Left ventricle myocardium inferior (tissue), 1 donor: ENCODE measurements around the gene CREB5. TPM values are rescaled to one million over a fixed set of nuclear protein-coding genes. Genes with fewer than 3 reads are reported as not detected.
"Not testable (repeated sequence)": the region's sequence is repeated elsewhere in the genome, so short reads cannot be mapped to it uniquely, and the experiment has no call there.

Source experiments
- DNase-seq: peaks from one replicate; pipeline ENCODE4 v3.0.0-alpha.2; 2020
- H3K27ac ChIP-seq: fragments of 200-600 bp; replicated peaks from 2 replicates; pipeline ENCODE4 v1.8.0; 2021
- H3K27me3 ChIP-seq: fragments of 200-600 bp; 2 replicates; pipeline ENCODE4 v1.8.0; 2021; ENCODE audit warnings: low read depth
- H3K36me3 ChIP-seq: fragments of 200-600 bp; 2 replicates; pipeline ENCODE4 v1.8.0; 2021
- H3K4me1 ChIP-seq: fragments of 200-600 bp; 2 replicates; pipeline ENCODE4 v1.8.0; 2021
- H3K4me3 ChIP-seq: fragments of 200-600 bp; 2 replicates; pipeline ENCODE4 v1.8.0; 2021; ENCODE audit warnings: mild to moderate bottlenecking, moderate library complexity
- H3K9me3 ChIP-seq: fragments of 200-600 bp; replicated peaks from 2 replicates; pipeline ENCODE4 v1.8.0; 2021
- intact Hi-C: fragments of 100-400 bp; cut with micrococcal nuclease; formaldehyde crosslinking; loops from one replicate; pipeline ENCODE4 v1.11.0; 2022
- total RNA-seq: library from RNA; stranded (reverse); fragmentation: NEBNext Ultra II Directional; extraction: Animal tissue kit (Norgen Biotek cat#: 25700); gene quantifications from one replicate; pipeline ENCODE4 v1.2.1, GENCODE V29; 2021
- TF ChIP-seq, protein P1 (sequence below): fragments of 200-600 bp; IDR thresholded peaks from 2 replicates; pipeline ENCODE4 v1.8.0; 2021; ENCODE audit warnings: antibody characterized with exemption, mild to moderate bottlenecking, borderline replicate concordance
- donor health status: DM: no; HTN: yes; CAD: no; lungs with severe emphysema.

CREB5 gene
- total RNA-seq, 1 donor from 2014 or later: 9.8 TPM

DNA sequence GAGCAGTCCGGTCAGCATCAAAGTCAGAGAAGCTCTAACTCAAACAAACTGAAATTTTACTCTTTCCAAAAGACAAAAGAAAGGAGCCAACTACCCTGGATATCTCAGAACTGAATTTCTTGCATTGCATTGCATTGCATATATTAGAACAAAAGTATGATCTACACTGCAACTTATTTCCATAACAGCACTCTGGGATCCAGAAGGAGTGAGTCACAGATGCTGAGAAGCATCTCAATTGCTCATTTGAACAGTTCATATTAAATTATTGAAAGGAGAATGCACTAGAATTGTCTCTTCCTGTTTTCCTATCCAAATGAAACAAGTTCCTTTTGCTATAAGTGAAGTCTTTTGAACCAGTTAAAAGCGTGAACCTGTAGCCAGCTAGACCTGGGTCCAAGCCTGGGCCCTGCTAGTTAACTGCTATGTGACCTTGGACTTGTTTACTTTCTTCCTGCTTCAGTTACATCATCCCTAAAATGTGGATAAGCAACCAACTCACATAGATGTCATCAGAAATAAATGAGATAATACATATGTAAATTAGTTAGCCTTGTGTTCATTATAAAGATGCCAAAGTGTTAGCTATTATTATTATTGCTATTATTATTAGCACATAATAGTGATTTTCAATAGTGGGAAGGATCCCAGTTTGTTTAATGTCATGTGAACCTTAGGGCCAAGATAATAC, 184.1 kb downstream of the CREB5 start:
- intact Hi-C loops: no loop called here

DNA sequence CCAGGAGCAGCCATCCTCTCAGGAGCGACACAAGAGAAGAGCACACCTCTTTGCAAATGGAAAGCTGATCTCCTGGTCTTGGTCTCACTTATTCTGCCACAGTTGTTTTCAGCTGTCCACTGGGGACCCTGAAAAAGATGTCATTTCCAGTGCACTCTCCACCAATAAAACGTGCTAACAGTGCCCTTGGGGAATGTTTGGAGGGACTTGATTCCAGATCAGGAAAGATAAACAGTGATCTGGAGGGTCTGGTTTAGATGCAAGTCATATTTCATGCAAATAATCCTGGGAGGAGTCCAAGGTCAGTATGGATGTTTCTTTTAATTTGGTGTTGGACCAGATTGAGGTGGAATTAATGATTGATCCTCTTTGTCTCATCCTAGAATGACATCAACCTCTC, 185.0 kb downstream of the CREB5 start:
- H3K36me3 ChIP-seq: no peaks in the 10 kb centered on the region
- no peak for DNase-seq
- H3K4me3 ChIP-seq: no peak overlapping the region
- H3K27me3 ChIP-seq: no peaks in the 10 kb centered on the region
- no peaks in the 10 kb centered on the region for H3K9me3 ChIP-seq
- intact Hi-C loops: no loop called here
- H3K27ac ChIP-seq: no peak overlapping the region
- H3K4me1 ChIP-seq: no peaks in the 10 kb centered on the region
- TF ChIP-seq, protein P1, sequence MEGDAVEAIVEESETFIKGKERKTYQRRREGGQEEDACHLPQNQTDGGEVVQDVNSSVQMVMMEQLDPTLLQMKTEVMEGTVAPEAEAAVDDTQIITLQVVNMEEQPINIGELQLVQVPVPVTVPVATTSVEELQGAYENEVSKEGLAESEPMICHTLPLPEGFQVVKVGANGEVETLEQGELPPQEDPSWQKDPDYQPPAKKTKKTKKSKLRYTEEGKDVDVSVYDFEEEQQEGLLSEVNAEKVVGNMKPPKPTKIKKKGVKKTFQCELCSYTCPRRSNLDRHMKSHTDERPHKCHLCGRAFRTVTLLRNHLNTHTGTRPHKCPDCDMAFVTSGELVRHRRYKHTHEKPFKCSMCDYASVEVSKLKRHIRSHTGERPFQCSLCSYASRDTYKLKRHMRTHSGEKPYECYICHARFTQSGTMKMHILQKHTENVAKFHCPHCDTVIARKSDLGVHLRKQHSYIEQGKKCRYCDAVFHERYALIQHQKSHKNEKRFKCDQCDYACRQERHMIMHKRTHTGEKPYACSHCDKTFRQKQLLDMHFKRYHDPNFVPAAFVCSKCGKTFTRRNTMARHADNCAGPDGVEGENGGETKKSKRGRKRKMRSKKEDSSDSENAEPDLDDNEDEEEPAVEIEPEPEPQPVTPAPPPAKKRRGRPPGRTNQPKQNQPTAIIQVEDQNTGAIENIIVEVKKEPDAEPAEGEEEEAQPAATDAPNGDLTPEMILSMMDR: no peak

More for the DNA sequence above, 184.1 kb downstream of the CREB5 start:
- H3K27me3 ChIP-seq: no peaks in the 10 kb centered on the region
- H3K4me1 ChIP-seq: peaks cover 3% of the 10 kb centered on the region
- no peak for DNase-seq
- no peaks in the 10 kb centered on the region for H3K36me3 ChIP-seq
- H3K9me3 ChIP-seq: no peaks in the 10 kb centered on the region
- H3K4me3 ChIP-seq: no peak overlapping the region
- TF ChIP-seq, protein P1: no peak
- H3K27ac ChIP-seq: no peak overlapping the region

DNA sequence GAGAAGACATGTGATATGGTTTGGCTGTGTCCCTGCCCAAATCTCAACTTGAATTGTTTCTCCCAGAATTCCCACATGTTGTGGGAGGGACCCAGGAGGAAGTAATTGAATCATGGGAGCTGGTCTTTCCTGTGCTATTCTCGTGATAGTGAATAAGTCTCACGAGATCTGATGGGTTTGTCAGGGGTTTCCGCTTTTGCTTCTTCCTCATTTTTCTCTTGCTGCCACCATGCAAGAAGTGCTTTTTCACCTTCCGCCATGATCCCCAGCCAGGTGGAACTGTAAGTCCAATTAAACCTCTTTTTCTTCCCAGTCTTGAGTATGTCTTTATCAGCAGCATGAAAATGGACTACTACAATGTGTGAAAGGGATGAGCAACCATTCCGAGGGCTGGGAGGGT, 185.7 kb downstream of the CREB5 start:
- H3K4me1 ChIP-seq, H3K36me3 ChIP-seq, H3K27ac ChIP-seq, H3K27me3 ChIP-seq, DNase-seq, H3K4me3 ChIP-seq, H3K9me3 ChIP-seq, intact Hi-C loops: not testable (repeated sequence)

DNA sequence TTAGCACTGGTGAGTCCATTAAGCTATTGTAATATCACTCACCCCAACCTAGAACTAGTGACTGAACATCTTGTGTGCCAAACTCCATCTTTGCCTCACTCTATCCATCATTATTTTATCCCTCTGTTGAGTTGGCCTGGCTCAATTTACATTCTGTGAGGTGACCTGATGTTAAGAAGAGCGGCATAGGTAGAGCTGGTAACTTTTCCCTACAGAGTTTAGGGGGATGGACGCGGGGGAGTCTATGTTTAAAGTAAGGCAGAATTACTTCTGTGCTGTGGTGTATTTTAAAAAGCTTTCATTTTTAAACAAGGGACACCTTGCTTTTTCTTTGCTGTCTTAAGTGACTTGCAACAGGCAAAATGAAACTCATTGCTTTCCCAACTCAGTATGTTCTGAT, 186.3 kb downstream of the CREB5 start:
- no peak overlapping the region for H3K4me3 ChIP-seq
- no peaks in the 10 kb centered on the region for H3K9me3 ChIP-seq
- TF ChIP-seq, protein P1: no peak
- H3K4me1 ChIP-seq: no peaks in the 10 kb centered on the region
- H3K27me3 ChIP-seq: no peaks in the 10 kb centered on the region
- DNase-seq: no peak
- intact Hi-C loops: no loop called here
- H3K36me3 ChIP-seq: no peaks in the 10 kb centered on the region
- H3K27ac ChIP-seq: no peak overlapping the region

DNA sequence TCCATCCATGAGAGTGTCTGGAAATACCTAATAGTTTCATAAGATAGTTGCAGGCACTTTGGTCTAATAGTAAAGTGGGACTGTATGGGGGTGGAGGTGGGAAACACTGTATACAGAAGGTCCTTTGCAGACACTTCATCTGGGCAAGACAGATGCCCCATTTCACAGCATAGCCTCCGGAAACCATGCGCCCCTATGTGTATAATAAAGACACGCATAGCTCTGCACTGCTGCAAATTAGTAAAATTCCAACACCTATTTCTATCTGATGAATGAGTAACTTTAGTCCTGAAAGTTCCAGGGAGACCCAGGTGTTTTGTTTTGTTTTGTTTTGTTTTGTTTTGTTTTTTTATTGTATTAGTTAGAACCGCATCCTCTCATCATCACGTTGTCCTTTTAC, 187.1 kb downstream of the CREB5 start:
- no peak for DNase-seq
- no peak overlapping the region for H3K4me3 ChIP-seq
- H3K36me3 ChIP-seq: no peaks in the 10 kb centered on the region
- no peak overlapping the region for H3K27ac ChIP-seq
- H3K9me3 ChIP-seq: no peaks in the 10 kb centered on the region
- intact Hi-C loops: no loop called here
- H3K4me1 ChIP-seq: peaks cover under 1% of the 10 kb centered on the region
- H3K27me3 ChIP-seq: no peaks in the 10 kb centered on the region
- TF ChIP-seq, protein P1: no peak

DNA sequence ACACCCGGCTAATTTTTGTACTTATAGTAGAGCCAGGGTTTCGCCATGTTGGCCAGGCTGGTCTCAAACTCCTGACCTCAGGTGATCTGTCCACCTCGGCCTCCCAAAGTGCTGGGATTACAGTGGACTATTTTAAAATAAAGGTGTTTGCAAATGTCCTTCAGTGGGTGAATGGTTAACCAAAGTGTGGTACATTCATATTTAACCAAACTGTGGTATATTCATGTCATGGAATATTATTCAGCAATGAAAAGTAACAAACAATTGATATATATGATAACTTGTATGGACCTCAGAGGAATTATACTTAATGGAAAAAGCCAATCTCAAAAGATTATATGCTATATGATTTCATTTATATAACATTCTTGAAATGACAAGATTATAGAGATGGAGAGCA, 190.0 kb downstream of the CREB5 start:
- H3K36me3 ChIP-seq: no peaks in the 10 kb centered on the region
- H3K4me3 ChIP-seq: no peak overlapping the region
- no peak for DNase-seq
- H3K27ac ChIP-seq: no peak overlapping the region
- no peaks in the 10 kb centered on the region for H3K9me3 ChIP-seq
- TF ChIP-seq, protein P1: no peak
- peaks cover 28% of the 10 kb centered on the region for H3K4me1 ChIP-seq
- intact Hi-C loops: no loop called here
- H3K27me3 ChIP-seq: no peaks in the 10 kb centered on the region
